HG02642 (cell line): ENCODE results near the gene CAPN5.

Source experiments
- ATAC-seq: cut with Tn5 transposase; IDR thresholded peaks from one replicate; pipeline ENCODE4 v1.9.1; 2021; ENCODE audit warnings: mild to moderate bottlenecking; ENCODE audit not compliant: unreplicated experiment, poor library complexity

CAPN5 gene

GRCh38 chr11:77159219-77159936, 92.6 kb downstream of the CAPN5 start:
- ATAC-seq, result no peak

GRCh38 chr11:77159937-77160495, 93.2 kb downstream of the CAPN5 start:
- ATAC-seq, result no peak

- ATAC-seq, result no peak
Measured at GRCh38 chr11:77163271-77163670, 96.5 kb downstream of the CAPN5 start.

- no peak for ATAC-seq
Measured at GRCh38 chr11:77165066-77165465, 98.3 kb downstream of the CAPN5 start.

GRCh38 chr11:77166021-77166420, 99.2 kb downstream of the CAPN5 start:
- no peak for ATAC-seq

- ATAC-seq, result no peak
Measured at GRCh38 chr11:77167111-77167626, 100.4 kb downstream of the CAPN5 start.

- ATAC-seq, result no peak
Measured at GRCh38 chr11:77167791-77168190, 101.0 kb downstream of the CAPN5 start.

GRCh38 chr11:77170107-77170506, 103.3 kb downstream of the CAPN5 start:
- ATAC-seq, result no peak

GRCh38 chr11:77171254-77171653, 104.5 kb downstream of the CAPN5 start:
- ATAC-seq, result no peak

- no peak for ATAC-seq
Measured at GRCh38 chr11:77171885-77172665, 105.3 kb downstream of the CAPN5 start.

GRCh38 chr11:77172666-77172982, 105.9 kb downstream of the CAPN5 start:
- ATAC-seq, result no peak

GRCh38 chr11:77173494-77173893, 106.7 kb downstream of the CAPN5 start:
- no peak for ATAC-seq

- ATAC-seq, result no peak
Measured at GRCh38 chr11:77174559-77174958, 107.8 kb downstream of the CAPN5 start.

GRCh38 chr11:77175021-77175842, 108.5 kb downstream of the CAPN5 start:
- ATAC-seq, result no peak
